Activated CD8-positive, alpha-beta T cell treated with anti-CD3 and anti-CD28 coated beads, Interleukin-2, amount 10 ng/mL, durations not matched to agents 7 days and 5 days (primary cell): Measurements from ENCODE around the gene CLEC12A. TPM values are rescaled to one million over a fixed set of nuclear protein-coding genes. Genes with fewer than 3 reads are reported as not detected.

Experiments
- ATAC-seq: fragments of 150-1000 bp; cut with Tn5 transposase; one replicate; pipeline ENCODE4 v1.10.0; 2021; ENCODE audit warnings: moderate library complexity
- CTCF ChIA-PET: fragments of 350-600 bp; sonication (Branson Sonifier 250); formaldehyde crosslinking; loops from one replicate; lab custom pipeline; 2021; ENCODE audit warnings: antibody characterized with exemption; lab: Charles Lee
- POLR2A ChIA-PET: fragments of 350-600 bp; sonication (Branson Sonifier 250); formaldehyde crosslinking; loops from one replicate; lab custom pipeline; 2021; ENCODE audit warnings: antibody characterized with exemption; lab: Charles Lee
- DNase-seq: peaks from one replicate; pipeline ENCODE4 v3.0.0-alpha.2; 2020
- H3K27ac Mint-ChIP-seq: one replicate; pipeline ENCODE4 v1.8.0; 2021; ENCODE audit warnings: mild to moderate bottlenecking, mixed read lengths
- H3K27me3 Mint-ChIP-seq: one replicate; pipeline ENCODE4 v1.8.0; 2021; ENCODE audit warnings: low read depth, mixed read lengths
- H3K36me3 Mint-ChIP-seq: one replicate; pipeline ENCODE4 v1.8.0; 2021; ENCODE audit warnings: low read depth, mixed read lengths
- H3K4me1 Mint-ChIP-seq: one replicate; pipeline ENCODE4 v1.8.0; 2021; ENCODE audit warnings: low read depth, mixed read lengths
- H3K4me3 Mint-ChIP-seq: one replicate; pipeline ENCODE4 v1.8.0; 2021; ENCODE audit warnings: mild to moderate bottlenecking, mixed read lengths
- H3K9me3 Mint-ChIP-seq: one replicate; pipeline ENCODE4 v1.8.0; 2022; ENCODE audit warnings: mixed read lengths; ENCODE audit not compliant: insufficient read depth
- total RNA-seq, 2 experiments: library from RNA; stranded (reverse); gene quantifications; one replicate each; pipeline ENCODE4 v1.2.3, GENCODE V29; 2021

Gene CLEC12A
- total RNA-seq, 2 experiments from 2014 or later: 4.8 to 6.3 TPM

- no peaks in the 10 kb centered on the region for H3K36me3 Mint-ChIP-seq
- H3K27me3 Mint-ChIP-seq: peaks cover 22% of the 10 kb centered on the region
- ChIA-PET POLR2A (no interaction called here), CTCF (interaction anchor here (0.7 to 1.4 kb wide), 9 partner anchors 9 to 1166 kb away, joined by 3 to 10 read pairs (median 4); no protein-coding TSS in a partner anchor)
- no peak for DNase-seq
- H3K4me3 Mint-ChIP-seq: no peak overlapping the region
- no peaks in the 10 kb centered on the region for H3K4me1 Mint-ChIP-seq
- no peak for ATAC-seq
- H3K27ac Mint-ChIP-seq: no peak overlapping the region
- no peaks in the 10 kb centered on the region for H3K9me3 Mint-ChIP-seq
Observed at GRCh38 chr12:10033783-10034545, 62.8 kb downstream of the CLEC12A start.

Other genes starting within 250 kb of the CLEC12A start
- 1 to 10 TPM; 1.3 to 1.6 TPM for gene CLECL1, start 238.3 kb upstream of the CLEC12A start, total RNA-seq
- 100 to 1,000 TPM; 115 to 116 TPM for gene CD69, start 210.5 kb upstream of the CLEC12A start, total RNA-seq
- gene KLRF1, start 143.9 kb upstream of the CLEC12A start, total RNA-seq: under 1 TPM in 1 of 2 experiments, not detected in 1; 0.42 TPM
- gene CLEC2B, start 102.1 kb upstream of the CLEC12A start, total RNA-seq: 10 to 100 TPM; 55.2 to 58.8 TPM
- gene KLRF2, start 89.9 kb upstream of the CLEC12A start, total RNA-seq: under 1 TPM; 0.79 to 0.94 TPM
- gene CLEC2A, start 39.0 kb upstream of the CLEC12A start, total RNA-seq: not detected
- gene CLEC1B, start 27.7 kb downstream of the CLEC12A start, total RNA-seq: not detected
- under 1 TPM; 0.31 to 0.87 TPM for gene CLEC12B, start 39.2 kb downstream of the CLEC12A start, total RNA-seq
- not detected for gene CLEC9A, start 59.3 kb downstream of the CLEC12A start, total RNA-seq
- not detected for gene CLEC1A, start 127.6 kb downstream of the CLEC12A start, total RNA-seq
- not detected for gene CLEC7A, start 158.8 kb downstream of the CLEC12A start, total RNA-seq
- gene OLR1, start 200.7 kb downstream of the CLEC12A start, total RNA-seq: not detected
- gene TMEM52B, start 207.6 kb downstream of the CLEC12A start, total RNA-seq: not detected
- gene GABARAPL1, start 241.5 kb downstream of the CLEC12A start, total RNA-seq: 10 to 100 TPM; 15.1 to 17.0 TPM